ENCODE results near the gene BOK. TPM values are rescaled to one million over a fixed set of nuclear protein-coding genes. Genes with fewer than 3 reads are reported as not detected.
"Not testable (repeated sequence)": the region's sequence is repeated elsewhere in the genome, so short reads cannot be mapped to it uniquely, and the experiment has no call there.

BOK gene
- total RNA-seq, 2 donors from 2014 or later, result 0.16 TPM; not detected in 1

GRCh38 chr2:241570961-241571581 is 12.5 kb downstream of the BOK start:
- Mint-ChIP-seq H3K4me1 (no peaks in the 10 kb centered on the region), H3K27me3 (no peaks in the 10 kb centered on the region), H3K36me3 (ENCODE audit: low read depth) (no peaks in the 10 kb centered on the region), H3K4me3 (no peak overlapping the region), H3K27ac (no peak overlapping the region), H3K9me3 (no peaks in the 10 kb centered on the region)
- no peak for ATAC-seq (replicated peaks)

GRCh38 chr2:241571821-241572620 is 13.5 kb downstream of the BOK start:
- H3K36me3 Mint-ChIP-seq (ENCODE audit: low read depth), result no peaks in the 10 kb centered on the region
- no peaks in the 10 kb centered on the region for H3K9me3 Mint-ChIP-seq
- H3K27ac Mint-ChIP-seq, result no peak overlapping the region
- no peaks in the 10 kb centered on the region for H3K4me1 Mint-ChIP-seq
- no peaks in the 10 kb centered on the region for H3K27me3 Mint-ChIP-seq
- no peak for ATAC-seq (replicated peaks)
- H3K4me3 Mint-ChIP-seq, result no peak overlapping the region

- H3K27ac Mint-ChIP-seq; H3K4me1 Mint-ChIP-seq; ATAC-seq (replicated peaks); H3K27me3 Mint-ChIP-seq; H3K36me3 Mint-ChIP-seq (ENCODE audit: low read depth); H3K4me3 Mint-ChIP-seq; H3K9me3 Mint-ChIP-seq: not testable (repeated sequence)
Measured at GRCh38 chr2:241572915-241573651, 14.5 kb downstream of the BOK start.

GRCh38 chr2:241573741-241574140 is 15.2 kb downstream of the BOK start:
- no peak overlapping the region for H3K4me3 Mint-ChIP-seq
- peaks cover 4% of the 10 kb centered on the region for H3K36me3 Mint-ChIP-seq (ENCODE audit: low read depth)
- ATAC-seq (replicated peaks), result no peak
- H3K27me3 Mint-ChIP-seq, result no peaks in the 10 kb centered on the region
- no peaks in the 10 kb centered on the region for H3K9me3 Mint-ChIP-seq
- no peaks in the 10 kb centered on the region for H3K4me1 Mint-ChIP-seq
- H3K27ac Mint-ChIP-seq, result no peak overlapping the region

- H3K4me1 Mint-ChIP-seq, result no peaks in the 10 kb centered on the region
- peak overlapping the region; percentile 9 for H3K27ac Mint-ChIP-seq
- H3K4me3 Mint-ChIP-seq, result no peak overlapping the region
- no peak for ATAC-seq (replicated peaks)
- no peaks in the 10 kb centered on the region for H3K9me3 Mint-ChIP-seq
- H3K36me3 Mint-ChIP-seq (ENCODE audit: low read depth), result peaks cover 6% of the 10 kb centered on the region
- H3K27me3 Mint-ChIP-seq, result no peaks in the 10 kb centered on the region
Measured at GRCh38 chr2:241574911-241575623, 16.5 kb downstream of the BOK start.

- peak overlapping the region; percentile 9 for H3K27ac Mint-ChIP-seq
- H3K27me3 Mint-ChIP-seq, result no peaks in the 10 kb centered on the region
- H3K36me3 Mint-ChIP-seq (ENCODE audit: low read depth), result peaks cover 6% of the 10 kb centered on the region
- no peaks in the 10 kb centered on the region for H3K9me3 Mint-ChIP-seq
- no peaks in the 10 kb centered on the region for H3K4me1 Mint-ChIP-seq
- no peak for ATAC-seq (replicated peaks)
- no peak overlapping the region for H3K4me3 Mint-ChIP-seq
Measured at GRCh38 chr2:241575624-241576292, 17.2 kb downstream of the BOK start.

GRCh38 chr2:241576293-241576654 is 17.7 kb downstream of the BOK start:
- no peak for ATAC-seq (replicated peaks)
- no peaks in the 10 kb centered on the region for H3K9me3 Mint-ChIP-seq
- H3K27ac Mint-ChIP-seq, result no peak overlapping the region
- no peaks in the 10 kb centered on the region for H3K27me3 Mint-ChIP-seq
- H3K4me3 Mint-ChIP-seq, result no peak overlapping the region
- peaks cover 6% of the 10 kb centered on the region for H3K36me3 Mint-ChIP-seq (ENCODE audit: low read depth)
- no peaks in the 10 kb centered on the region for H3K4me1 Mint-ChIP-seq

- Mint-ChIP-seq H3K27me3 (no peaks in the 10 kb centered on the region), H3K36me3 (ENCODE audit: low read depth) (peaks cover 6% of the 10 kb centered on the region), H3K27ac (no peak overlapping the region), H3K4me1 (no peaks in the 10 kb centered on the region), H3K4me3 (no peak overlapping the region), H3K9me3 (no peaks in the 10 kb centered on the region)
- no peak for ATAC-seq (replicated peaks)
Measured at GRCh38 chr2:241577413-241578122, 19.0 kb downstream of the BOK start.

- Mint-ChIP-seq H3K4me1 (no peaks in the 10 kb centered on the region), H3K36me3 (ENCODE audit: low read depth) (peaks cover 6% of the 10 kb centered on the region), H3K9me3 (no peaks in the 10 kb centered on the region), H3K27me3 (no peaks in the 10 kb centered on the region), H3K4me3 (no peak overlapping the region), H3K27ac (no peak overlapping the region)
- ATAC-seq (replicated peaks), result no peak
Measured at GRCh38 chr2:241579281-241579680, 20.7 kb downstream of the BOK start.

GRCh38 chr2:241582328-241582727 is 23.8 kb downstream of the BOK start:
- H3K9me3 Mint-ChIP-seq, result peaks cover 5% of the 10 kb centered on the region
- no peaks in the 10 kb centered on the region for H3K27me3 Mint-ChIP-seq
- no peak overlapping the region for H3K4me3 Mint-ChIP-seq
- no peaks in the 10 kb centered on the region for H3K4me1 Mint-ChIP-seq
- ATAC-seq (replicated peaks), result no peak
- no peak overlapping the region for H3K27ac Mint-ChIP-seq
- H3K36me3 Mint-ChIP-seq (ENCODE audit: low read depth), result peaks cover 6% of the 10 kb centered on the region

- peaks cover 5% of the 10 kb centered on the region for H3K9me3 Mint-ChIP-seq
- no peaks in the 10 kb centered on the region for H3K4me1 Mint-ChIP-seq
- H3K27ac Mint-ChIP-seq, result no peak overlapping the region
- peaks cover 6% of the 10 kb centered on the region for H3K36me3 Mint-ChIP-seq (ENCODE audit: low read depth)
- no peaks in the 10 kb centered on the region for H3K27me3 Mint-ChIP-seq
- no peak overlapping the region for H3K4me3 Mint-ChIP-seq
- no peak for ATAC-seq (replicated peaks)
Measured at GRCh38 chr2:241582806-241583205, 24.3 kb downstream of the BOK start.

- no peaks in the 10 kb centered on the region for H3K4me1 Mint-ChIP-seq
- H3K9me3 Mint-ChIP-seq, result peaks cover 9% of the 10 kb centered on the region
- no peak overlapping the region for H3K4me3 Mint-ChIP-seq
- H3K27ac Mint-ChIP-seq, result no peak overlapping the region
- H3K36me3 Mint-ChIP-seq (ENCODE audit: low read depth), result no peaks in the 10 kb centered on the region
- H3K27me3 Mint-ChIP-seq, result no peaks in the 10 kb centered on the region
- ATAC-seq (replicated peaks), result no peak
Measured at GRCh38 chr2:241584436-241584835, 25.9 kb downstream of the BOK start.

- no peak overlapping the region for H3K4me3 Mint-ChIP-seq
- no peak for ATAC-seq (replicated peaks)
- H3K27ac Mint-ChIP-seq, result no peak overlapping the region
- no peaks in the 10 kb centered on the region for H3K27me3 Mint-ChIP-seq
- H3K4me1 Mint-ChIP-seq, result no peaks in the 10 kb centered on the region
- peaks cover 9% of the 10 kb centered on the region for H3K9me3 Mint-ChIP-seq
- no peaks in the 10 kb centered on the region for H3K36me3 Mint-ChIP-seq (ENCODE audit: low read depth)
Measured at GRCh38 chr2:241586564-241587264, 28.2 kb downstream of the BOK start.
